Glutamatergic neuron (in vitro differentiated cells): ENCODE measurements around the gene EPB41L4A. TPM values are rescaled to one million over a fixed set of nuclear protein-coding genes. Genes with fewer than 3 reads are reported as not detected.

Experiments used
- DNase-seq: peaks from one replicate; pipeline ENCODE4 v3.0.0; 2022
- H3K27ac Mint-ChIP-seq: one replicate; pipeline ENCODE4 v1.8.0; 2020; ENCODE audit warnings: mild to moderate bottlenecking, mixed read lengths, inconsistent platforms; ENCODE audit not compliant: unreplicated experiment
- H3K27me3 Mint-ChIP-seq: one replicate; pipeline ENCODE4 v1.8.0; 2020; ENCODE audit warnings: mild to moderate bottlenecking, moderate library complexity, mixed read lengths, inconsistent platforms; ENCODE audit not compliant: unreplicated experiment
- H3K36me3 Mint-ChIP-seq: one replicate; pipeline ENCODE4 v1.8.0; 2020; ENCODE audit warnings: mild to moderate bottlenecking, mixed read lengths, inconsistent platforms; ENCODE audit not compliant: unreplicated experiment
- H3K4me1 Mint-ChIP-seq: one replicate; pipeline ENCODE4 v1.8.0; 2020; ENCODE audit warnings: mild to moderate bottlenecking, low read depth, mixed read lengths, inconsistent platforms; ENCODE audit not compliant: unreplicated experiment
- H3K4me3 Mint-ChIP-seq: one replicate; pipeline ENCODE4 v1.8.0; 2020; ENCODE audit warnings: mild to moderate bottlenecking, mixed read lengths, inconsistent platforms; ENCODE audit not compliant: unreplicated experiment
- H3K9me3 Mint-ChIP-seq: one replicate; pipeline ENCODE4 v1.8.0; 2020; ENCODE audit warnings: mild to moderate bottlenecking, moderate library complexity, mixed read lengths, inconsistent platforms; ENCODE audit not compliant: unreplicated experiment
- CTCF ChIP-seq: fragments of 200-600 bp; sonication (generic); IDR thresholded peaks from one replicate; pipeline ENCODE4 v1.5.0; 2021; ENCODE audit not compliant: partially characterized antibody, unreplicated experiment
- total RNA-seq: library from RNA; stranded (reverse); fragmentation: NEBNext Ultra II Directional; extraction: Animal tissue kit (Norgen Biotek cat#: 25700); gene quantifications from one replicate; pipeline ENCODE4 v1.2.1, GENCODE V29; 2021; ENCODE audit not compliant: unreplicated experiment

EPB41L4A gene
- total RNA-seq, 1 donor from 2014 or later, result 125 TPM

- peaks cover 2% of the 10 kb centered on the region for H3K27me3 Mint-ChIP-seq
- peaks cover 12% of the 10 kb centered on the region for H3K36me3 Mint-ChIP-seq
- H3K4me1 Mint-ChIP-seq, result peaks cover 25% of the 10 kb centered on the region
- DNase-seq, result no peak
- H3K4me3 Mint-ChIP-seq, result no peak overlapping the region
- TF ChIP-seq CTCF, result no peak
- peaks cover 7% of the 10 kb centered on the region for H3K9me3 Mint-ChIP-seq
- no peak overlapping the region for H3K27ac Mint-ChIP-seq
Observed at GRCh38 chr5:112294126-112294525, 125.0 kb downstream of the EPB41L4A start.

- Mint-ChIP-seq H3K9me3 (peaks cover 7% of the 10 kb centered on the region), H3K4me3 (no peak overlapping the region), H3K36me3 (peaks cover 7% of the 10 kb centered on the region), H3K4me1 (peaks cover 25% of the 10 kb centered on the region), H3K27ac (no peak overlapping the region), H3K27me3 (peaks cover 2% of the 10 kb centered on the region)
- no peak for DNase-seq
- TF ChIP-seq CTCF, result no peak
Observed at GRCh38 chr5:112293587-112293986, 125.5 kb downstream of the EPB41L4A start.

GRCh38 chr5:112290691-112291090 is 128.4 kb downstream of the EPB41L4A start:
- DNase-seq, result no peak
- peak overlapping the region; percentile 44 for H3K4me3 Mint-ChIP-seq
- H3K27ac Mint-ChIP-seq, result peak overlapping the region; percentile 45
- H3K4me1 Mint-ChIP-seq, result peaks cover 25% of the 10 kb centered on the region
- H3K9me3 Mint-ChIP-seq, result no peaks in the 10 kb centered on the region
- H3K27me3 Mint-ChIP-seq, result peaks cover 2% of the 10 kb centered on the region
- H3K36me3 Mint-ChIP-seq, result no peaks in the 10 kb centered on the region
- TF ChIP-seq CTCF, result no peak

GRCh38 chr5:112289465-112289864 is 129.6 kb downstream of the EPB41L4A start:
- Mint-ChIP-seq H3K4me3 (no peak overlapping the region), H3K27me3 (peaks cover 2% of the 10 kb centered on the region), H3K36me3 (no peaks in the 10 kb centered on the region), H3K4me1 (peaks cover 26% of the 10 kb centered on the region), H3K27ac (no peak overlapping the region), H3K9me3 (peaks cover 3% of the 10 kb centered on the region)
- TF ChIP-seq CTCF, result no peak
- no peak for DNase-seq

GRCh38 chr5:112283943-112284929 is 134.8 kb downstream of the EPB41L4A start:
- Mint-ChIP-seq H3K4me3 (peak overlapping the region; percentile 43), H3K4me1 (peaks cover 44% of the 10 kb centered on the region), H3K9me3 (peaks cover 8% of the 10 kb centered on the region), H3K27ac (peak overlapping the region; percentile 96), H3K36me3 (no peaks in the 10 kb centered on the region), H3K27me3 (peaks cover 2% of the 10 kb centered on the region)
- no peak for TF ChIP-seq CTCF
- no peak for DNase-seq
